CD4-positive, alpha-beta T cell treated with Interleukin-6 at 100 ng/mL for 8 hours (primary cell): ENCODE measurements around the gene RASA3.
"Not testable (repeated sequence)": the region's sequence is repeated elsewhere in the genome, so short reads cannot be mapped to it uniquely, and the experiment has no call there.

ENCODE experiments used
- DNase-seq: peaks from one replicate; pipeline ENCODE4 v3.0.0-alpha.2; 2020; ENCODE audit warnings: mixed read lengths, low spot score

The RASA3 gene

GRCh38 chr13:114002771-114003321 is 129.6 kb downstream of the RASA3 start:
- DNase-seq, result no peak

GRCh38 chr13:114002009-114002544 is 130.3 kb downstream of the RASA3 start:
- DNase-seq, result no peak

- DNase-seq, result no peak
Measured at GRCh38 chr13:114001331-114002008, 131.0 kb downstream of the RASA3 start.

- DNase-seq, result no peak
Measured at GRCh38 chr13:114000151-114001040, 132.0 kb downstream of the RASA3 start.

- DNase-seq, result no peak
Measured at GRCh38 chr13:113999618-113999910, 132.9 kb downstream of the RASA3 start.

GRCh38 chr13:113998781-113999617 is 133.4 kb downstream of the RASA3 start:
- DNase-seq, result no peak

GRCh38 chr13:113997845-113998751 is 134.3 kb downstream of the RASA3 start:
- no peak for DNase-seq

- DNase-seq, result no peak
Measured at GRCh38 chr13:113996912-113997745, 135.3 kb downstream of the RASA3 start.

GRCh38 chr13:113996081-113996911 is 136.1 kb downstream of the RASA3 start:
- no peak for DNase-seq

GRCh38 chr13:113995051-113995601 is 137.3 kb downstream of the RASA3 start:
- DNase-seq, result no peak

- no peak for DNase-seq
Measured at GRCh38 chr13:113992276-113993005, 140.0 kb downstream of the RASA3 start.

GRCh38 chr13:113991676-113992179 is 140.7 kb downstream of the RASA3 start:
- DNase-seq, result no peak

GRCh38 chr13:113991191-113991669 is 141.2 kb downstream of the RASA3 start:
- DNase-seq, result no peak

- DNase-seq, result no peak
Measured at GRCh38 chr13:113990321-113990837, 142.0 kb downstream of the RASA3 start.

GRCh38 chr13:113989585-113990300 is 142.7 kb downstream of the RASA3 start:
- no peak for DNase-seq

GRCh38 chr13:113988859-113989258 is 143.6 kb downstream of the RASA3 start:
- DNase-seq, result not testable (repeated sequence)

- DNase-seq, result no peak
Measured at GRCh38 chr13:113982296-113982661, 150.1 kb downstream of the RASA3 start.
